H9 (cell line): ENCODE results near the gene ZFPM1. TPM values are rescaled to one million over a fixed set of nuclear protein-coding genes. Genes with fewer than 3 reads are reported as not detected.

ENCODE experiments used
- DNase-seq: peaks from one replicate; pipeline ENCODE4 v3.0.0-alpha.2; 2017
- H2AFZ ChIP-seq: one replicate; pipeline ENCODE4 v1.6.1; 2013; ENCODE audit warnings: mild to moderate bottlenecking, low read length, control low read depth, moderate library complexity
- H2AK5ac ChIP-seq: 2 replicates; pipeline ENCODE4 v1.6.1; 2013; ENCODE audit warnings: low read length, control low read depth, mixed read lengths; ENCODE audit not compliant: insufficient read length
- H2BK120ac ChIP-seq: one replicate; pipeline ENCODE4 v1.6.1; 2013; ENCODE audit warnings: low read depth, mild to moderate bottlenecking, low read length, control low read depth, inconsistent platforms; ENCODE audit not compliant: poor library complexity, severe bottlenecking
- H2BK12ac ChIP-seq: 2 replicates; pipeline ENCODE4 v1.6.1; 2013; ENCODE audit warnings: low read length, control low read depth, mixed read lengths, low read depth; ENCODE audit not compliant: insufficient read length
- H2BK15ac ChIP-seq: 2 replicates; pipeline ENCODE4 v1.6.1; 2013; ENCODE audit warnings: low read depth, low read length, control low read depth
- H2BK20ac ChIP-seq: one replicate; pipeline ENCODE4 v1.6.1; 2013; ENCODE audit warnings: low read depth, mild to moderate bottlenecking, low read length, control low read depth, inconsistent platforms; ENCODE audit not compliant: poor library complexity, severe bottlenecking
- H2BK5ac ChIP-seq: 2 replicates; pipeline ENCODE4 v1.6.1; 2013; ENCODE audit warnings: low read length, control low read depth, mixed read lengths; ENCODE audit not compliant: insufficient read length
- H3K14ac ChIP-seq: 2 replicates; pipeline ENCODE4 v1.6.1; 2013; ENCODE audit warnings: low read length, control low read depth; ENCODE audit not compliant: insufficient read depth
- H3K18ac ChIP-seq: 2 replicates; pipeline ENCODE4 v1.6.1; 2013; ENCODE audit warnings: low read depth, mild to moderate bottlenecking, mixed read lengths, low read length, control low read depth; ENCODE audit not compliant: insufficient read length
- H3K23ac ChIP-seq: 2 replicates; pipeline ENCODE4 v1.6.1; 2013; ENCODE audit warnings: low read length, control low read depth, mixed read lengths, low read depth; ENCODE audit not compliant: insufficient read length
- H3K23me2 ChIP-seq: 2 replicates; pipeline ENCODE4 v1.6.1; 2013; ENCODE audit warnings: low read depth, mild to moderate bottlenecking, mixed read lengths, low read length, control low read depth; ENCODE audit not compliant: insufficient read length, poor library complexity, severe bottlenecking
- H3K27ac ChIP-seq: 2 replicates; pipeline ENCODE4 v1.5.1; 2013; ENCODE audit warnings: low read length, control low read depth, mixed read lengths, low read depth; ENCODE audit not compliant: insufficient read length
- H3K27me3 ChIP-seq: 2 replicates; pipeline ENCODE4 v1.6.1; 2013; ENCODE audit warnings: low read length, control low read depth, inconsistent platforms; ENCODE audit not compliant: insufficient read depth
- H3K4ac ChIP-seq: 2 replicates; pipeline ENCODE4 v1.6.1; 2013; ENCODE audit warnings: low read depth, mild to moderate bottlenecking, control low read depth, inconsistent platforms, low read length, moderate library complexity
- H3K4me1 ChIP-seq: 2 replicates; pipeline ENCODE4 v1.6.1; 2013; ENCODE audit warnings: low read length, control low read depth, inconsistent platforms; ENCODE audit not compliant: insufficient read depth
- H3K4me2 ChIP-seq: 2 replicates; pipeline ENCODE4 v1.6.1; 2013; ENCODE audit warnings: low read length, control low read depth, mixed read lengths; ENCODE audit not compliant: insufficient read length, insufficient read depth
- H3K56ac ChIP-seq: 2 replicates; pipeline ENCODE4 v1.6.1; 2013; ENCODE audit warnings: low read depth, mild to moderate bottlenecking, mixed read lengths, low read length, control low read depth; ENCODE audit not compliant: insufficient read length
- H3K79me1 ChIP-seq: 2 replicates; pipeline ENCODE4 v1.6.1; 2013; ENCODE audit warnings: low read depth, mild to moderate bottlenecking, moderate library complexity, low read length, control low read depth, inconsistent platforms; ENCODE audit not compliant: insufficient read depth, poor library complexity, severe bottlenecking
- H3K79me2 ChIP-seq: 2 replicates; pipeline ENCODE4 v1.6.1; 2013; ENCODE audit warnings: low read length, control low read depth, inconsistent platforms; ENCODE audit not compliant: insufficient read depth
- H3K9ac ChIP-seq: 2 replicates; pipeline ENCODE4 v1.6.1; 2013; ENCODE audit warnings: low read length, control low read depth, mixed read lengths; ENCODE audit not compliant: insufficient read length; ENCODE audit errors: extremely low read depth
- H3K9me3 ChIP-seq: one replicate; pipeline ENCODE4 v1.6.1; 2013; ENCODE audit warnings: low read depth, low read length, inconsistent platforms; ENCODE audit not compliant: control insufficient read depth
- H3T11ph ChIP-seq: one replicate; pipeline ENCODE4 v1.6.1; 2013; ENCODE audit warnings: mild to moderate bottlenecking, low read length, control low read depth, inconsistent platforms
- H4K20me1 ChIP-seq: one replicate; pipeline ENCODE4 v1.6.1; 2013; ENCODE audit not compliant: control insufficient read depth, insufficient read length, insufficient read depth
- H4K5ac ChIP-seq: 2 replicates; pipeline ENCODE4 v1.6.1; 2013; ENCODE audit warnings: low read depth, mild to moderate bottlenecking, mixed read lengths, low read length, control low read depth; ENCODE audit not compliant: insufficient read length
- H4K8ac ChIP-seq: replicated peaks from 2 replicates; pipeline ENCODE4 v1.6.1; 2013; ENCODE audit warnings: low read length, control low read depth, mixed read lengths, low read depth; ENCODE audit not compliant: insufficient read length
- H4K91ac ChIP-seq: 2 replicates; pipeline ENCODE4 v1.6.1; 2013; ENCODE audit warnings: low read depth, mild to moderate bottlenecking, moderate library complexity, mixed read lengths, low read length, control low read depth; ENCODE audit not compliant: insufficient read length
- H3K27ac Mint-ChIP-seq, 3 experiments: 2 replicates in 2 of 3; 3 replicates in 1 of 3; pipeline ENCODE4 v1.8.0; 2020 to 2021; ENCODE audit warnings: mixed read lengths in 3 of 3, mild to moderate bottlenecking in 1 of 3, moderate library complexity in 1 of 3
- H3K27me3 Mint-ChIP-seq: 2 replicates; pipeline ENCODE4 v1.8.0; 2021; ENCODE audit warnings: low read depth, mild to moderate bottlenecking, moderate library complexity, mixed read lengths
- H3K36me3 Mint-ChIP-seq, 3 experiments: 2 replicates in 2 of 3; 3 replicates in 1 of 3; pipeline ENCODE4 v1.8.0; 2020 to 2021; ENCODE audit warnings: low read depth in 3 of 3, mixed read lengths in 3 of 3; ENCODE audit not compliant: insufficient read depth in 1 of 3
- H3K4me1 Mint-ChIP-seq, 2 experiments: 2 replicates each; pipeline ENCODE4 v1.8.0; 2020; ENCODE audit warnings: mixed read lengths in 2 of 2
- H3K4me3 Mint-ChIP-seq, 2 experiments: 2 replicates in 1 of 2; 3 replicates in 1 of 2; pipeline ENCODE4 v1.8.0; 2020 to 2021; ENCODE audit warnings: mild to moderate bottlenecking in 2 of 2, mixed read lengths in 2 of 2, moderate library complexity in 1 of 2
- H3K9me3 Mint-ChIP-seq, 2 experiments: 2 replicates in 1 of 2; 3 replicates in 1 of 2; pipeline ENCODE4 v1.8.0; 2020; ENCODE audit warnings: mild to moderate bottlenecking in 2 of 2, mixed read lengths in 2 of 2, moderate library complexity in 1 of 2
- CTCF ChIP-seq: fragments of 200-600 bp; sonication (generic); conservative IDR thresholded peaks from 3 replicates; pipeline ENCODE4 v1.8.0; 2021; ENCODE audit warnings: antibody characterized with exemption, mild to moderate bottlenecking
- WGBS: extraction: QIAGEN DNeasy Blood & Tissue Kit; methylation state at CpG from one replicate; pipeline ENCODE4 v1.1.7; 2013; ENCODE audit warnings: missing lambda C conversion rate, low lambda C conversion rate, mixed read lengths; ENCODE audit not compliant: insufficient read length; ENCODE audit errors: extremely low coverage; 5-methylcytosine and 5-hydroxymethylcytosine counted together
- total RNA-seq: library from RNA; stranded (reverse); gene quantifications from 2 replicates; pipeline ENCODE4 v1.2.1, GENCODE V29; 2021

ZFPM1 gene
- total RNA-seq, 1 experiment from 2014 or later = 3.6 TPM

- Histone ChIP-seq H4K5ac (no peak overlapping the region), H2BK15ac (no peak overlapping the region), H2BK20ac (no peak overlapping the region), H3K27me3 (no peaks in the 10 kb centered on the region), H3K23ac (no peak overlapping the region), H2AK5ac (no peak overlapping the region), H3K79me1 (no peaks in the 10 kb centered on the region), H3K9ac (no peak overlapping the region), H3K9me3 (no peaks in the 10 kb centered on the region), H4K8ac (no peak overlapping the region), H3T11ph (no peak overlapping the region), H2BK120ac (no peak overlapping the region), H3K4me1 (no peaks in the 10 kb centered on the region), H3K27ac (no peak overlapping the region), H3K79me2 (no peaks in the 10 kb centered on the region), H3K4ac (no peak overlapping the region), H3K56ac (no peak overlapping the region), H4K20me1 (no peaks in the 10 kb centered on the region), H3K14ac (no peak overlapping the region), H3K23me2 (no peaks in the 10 kb centered on the region), H2BK12ac (no peak overlapping the region), H2AFZ (no peak overlapping the region), H2BK5ac (no peak overlapping the region), H3K18ac (no peak overlapping the region), H3K4me2 (no peak overlapping the region), H4K91ac (no peak overlapping the region)
- peak overlapping the region in 1 of 3 experiments; percentile 14; a peak in 1 of 7 replicates for H3K27ac Mint-ChIP-seq
- no peaks in the 10 kb centered on the region for H3K36me3 Mint-ChIP-seq
- TF ChIP-seq CTCF = no peak
- H3K4me3 Mint-ChIP-seq = no peak overlapping the region
- DNase-seq = no peak
- no peaks in the 10 kb centered on the region for H3K9me3 Mint-ChIP-seq
- 0 out of 4 replicates have a peak, but pooled peaks cover 0 to 5% of the 10 kb centered on the region in 2 experiments for H3K4me1 Mint-ChIP-seq
- no CpG with 5 or more reads among the region's 28 CpGs for WGBS
- no peaks in the 10 kb centered on the region for H3K27me3 Mint-ChIP-seq
These were observed 38.7 kb downstream of the ZFPM1 start for GRCh38 chr16:88491560-88492310.
